ENCODE measurements around the gene DZANK1.
"Not testable (repeated sequence)": the region's sequence is repeated elsewhere in the genome, so short reads cannot be mapped to it uniquely, and the experiment has no call there.

Gene DZANK1

GRCh38 chr20:18377896-18378481 is 88.8 kb downstream of the DZANK1 start:
- no peak for DNase-seq

- DNase-seq = not testable (repeated sequence)
Measured at GRCh38 chr20:18375551-18375950, 91.3 kb downstream of the DZANK1 start.

- no peak for DNase-seq
Measured at GRCh38 chr20:18372296-18372695, 94.5 kb downstream of the DZANK1 start.

- no peak for DNase-seq
Measured at GRCh38 chr20:18364768-18365167, 102.1 kb downstream of the DZANK1 start.

- no peak for DNase-seq
Measured at GRCh38 chr20:18363708-18364107, 103.1 kb downstream of the DZANK1 start.

GRCh38 chr20:18362916-18363315 is 103.9 kb downstream of the DZANK1 start:
- DNase-seq = no peak

GRCh38 chr20:18361678-18362077 is 105.2 kb downstream of the DZANK1 start:
- no peak for DNase-seq

- no peak for DNase-seq
Measured at GRCh38 chr20:18360635-18361034, 106.2 kb downstream of the DZANK1 start.

GRCh38 chr20:18359854-18360253 is 107.0 kb downstream of the DZANK1 start:
- no peak for DNase-seq

- not testable (repeated sequence) for DNase-seq
Measured at GRCh38 chr20:18349749-18350148, 117.1 kb downstream of the DZANK1 start.

Data from nucleus accumbens (tissue), 56 donors.